GM23338 (cell line): ENCODE measurements around the gene LAPTM5. TPM values are rescaled to one million over a fixed set of nuclear protein-coding genes. Genes with fewer than 3 reads are reported as not detected.

ENCODE experiments used
- ATAC-seq: fragments of 200-7000 bp; cut with Tn5 transposase; 3 replicates; pipeline ENCODE4 v1.9.1; 2020
- DNase-seq: peaks from one replicate; pipeline ENCODE4 v3.0.0-alpha.2; 2015; ENCODE audit warnings: low spot score
- H2AFZ ChIP-seq: fragments of 200-600 bp; sonication (generic); 2 replicates; pipeline ENCODE4 v1.8.0; 2016; ENCODE audit warnings: antibody characterized with exemption, mild to moderate bottlenecking, moderate library complexity
- H3F3A ChIP-seq: fragments of 200-600 bp; sonication (generic); replicated peaks from 2 replicates; pipeline ENCODE4 v1.8.0; 2017; ENCODE audit warnings: antibody characterized with exemption, mixed run types, low read depth
- H3K27ac ChIP-seq: fragments of 200-600 bp; sonication (generic); 2 replicates; pipeline ENCODE4 v1.6.1; 2016; ENCODE audit warnings: low read depth
- H3K27me3 ChIP-seq: fragments of 200-600 bp; sonication (generic); 2 replicates; pipeline ENCODE4 v1.8.0; 2016; ENCODE audit warnings: mild to moderate bottlenecking, mixed run types, moderate library complexity; ENCODE audit not compliant: insufficient read depth
- H3K36me3 ChIP-seq: fragments of 200-600 bp; sonication (generic); 2 replicates; pipeline ENCODE4 v1.8.0; 2016; ENCODE audit warnings: mild to moderate bottlenecking; ENCODE audit not compliant: insufficient read depth
- H3K4me1 ChIP-seq: fragments of 200-600 bp; sonication (generic); 2 replicates; pipeline ENCODE4 v1.8.0; 2016; ENCODE audit warnings: mild to moderate bottlenecking, moderate library complexity; ENCODE audit not compliant: insufficient read depth
- H3K4me2 ChIP-seq: fragments of 200-600 bp; sonication (generic); 2 replicates; pipeline ENCODE4 v1.7.1; 2017; ENCODE audit warnings: mixed run types
- H3K4me3 ChIP-seq: fragments of 200-600 bp; sonication (generic); 2 replicates; pipeline ENCODE4 v1.6.1; 2016; ENCODE audit warnings: mixed run types
- H3K79me2 ChIP-seq: fragments of 200-600 bp; sonication (generic); replicated peaks from 2 replicates; pipeline ENCODE4 v1.8.0; 2017; ENCODE audit warnings: mild to moderate bottlenecking; ENCODE audit not compliant: insufficient read depth
- H3K9me2 ChIP-seq: fragments of 200-600 bp; sonication (generic); 2 replicates; pipeline ENCODE4 v1.8.0; 2017; ENCODE audit not compliant: insufficient read depth
- H4K20me1 ChIP-seq: fragments of 200-600 bp; sonication (generic); replicated peaks from 2 replicates; pipeline ENCODE4 v1.8.0; 2017; ENCODE audit warnings: mild to moderate bottlenecking; ENCODE audit not compliant: insufficient read depth
- H3K27ac Mint-ChIP-seq: 2 replicates; pipeline ENCODE4 v1.8.0; 2020; ENCODE audit warnings: inconsistent platforms, mild to moderate bottlenecking, moderate library complexity, mixed read lengths
- H3K27me3 Mint-ChIP-seq: 3 replicates; pipeline ENCODE4 v1.8.0; 2022; ENCODE audit warnings: low read depth, mild to moderate bottlenecking, moderate library complexity, mixed read lengths, inconsistent platforms; ENCODE audit not compliant: insufficient read depth, poor library complexity
- H3K36me3 Mint-ChIP-seq: 3 replicates; pipeline ENCODE4 v1.8.0; 2021; ENCODE audit warnings: low read depth, mild to moderate bottlenecking, inconsistent platforms, moderate library complexity, mixed read lengths
- H3K4me1 Mint-ChIP-seq: 3 replicates; pipeline ENCODE4 v1.8.0; 2020; ENCODE audit warnings: mild to moderate bottlenecking, inconsistent platforms, mixed read lengths
- H3K4me3 Mint-ChIP-seq: 3 replicates; pipeline ENCODE4 v1.8.0; 2021; ENCODE audit warnings: moderate library complexity, mild to moderate bottlenecking, inconsistent platforms, mixed read lengths
- H3K9me3 Mint-ChIP-seq: 3 replicates; pipeline ENCODE4 v1.8.0; 2020; ENCODE audit warnings: moderate library complexity, mild to moderate bottlenecking, inconsistent platforms, mixed read lengths
- CREB1 ChIP-seq: fragments of 250-450 bp; sonication (Bioruptor Pico); IDR thresholded peaks from 2 replicates; pipeline ENCODE4 v1.5.0; 2020; ENCODE audit warnings: low read depth, mild to moderate bottlenecking, moderate library complexity
- EZH2 ChIP-seq: fragments of 200-600 bp; sonication (generic); IDR thresholded peaks from one replicate; pipeline ENCODE4 v1.8.0; 2017; ENCODE audit warnings: antibody characterized with exemption, mild to moderate bottlenecking, low read depth; ENCODE audit not compliant: unreplicated experiment
- EZH2phosphoT487 ChIP-seq: fragments of 200-600 bp; sonication (generic); IDR thresholded peaks from one replicate; pipeline ENCODE4 v1.8.1; 2018; ENCODE audit warnings: antibody characterized with exemption; ENCODE audit not compliant: unreplicated experiment
- NANOG ChIP-seq: IDR thresholded peaks from 2 replicates; pipeline ENCODE4 v1.6.1; 2016; ENCODE audit warnings: antibody characterized with exemption, borderline replicate concordance
- STAT1 ChIP-seq: IDR thresholded peaks from one replicate; pipeline ENCODE4 v1.6.1; 2016; ENCODE audit warnings: antibody characterized with exemption; ENCODE audit not compliant: unreplicated experiment
- ZNF114 ChIP-seq: fragments of 250-450 bp; sonication (Bioruptor Pico); IDR thresholded peaks from 2 replicates; pipeline ENCODE4 v1.5.0; 2020; ENCODE audit warnings: mild to moderate bottlenecking, moderate library complexity
- ZNF331 ChIP-seq: fragments of 250-450 bp; sonication (Bioruptor Pico); IDR thresholded peaks from 2 replicates; pipeline ENCODE4 v1.5.0; 2020; ENCODE audit warnings: low read depth, mild to moderate bottlenecking, moderate library complexity
- polyA plus RNA-seq: library from polyadenylated mRNA; unstranded; fragments of >200 nt; fragmentation: Nextera tagmentation; extraction: Ambion mirVana; gene quantifications from 2 replicates; pipeline ENCODE4 v1.2.1, GENCODE V29; 2016
- total RNA-seq: library from RNA; depleted of rRNA; stranded (reverse); fragments of >200 nt; shearing (Covaris generic); gene quantifications from 2 replicates; pipeline ENCODE4 v1.2.3, GENCODE V29; 2014
- TF ChIP-seq, protein P1 (sequence below): IDR thresholded peaks from one replicate; pipeline ENCODE4 v1.6.1; 2018; ENCODE audit warnings: antibody characterized with exemption; ENCODE audit not compliant: unreplicated experiment
- TF ChIP-seq, protein P2 (sequence below): IDR thresholded peaks from 2 replicates; pipeline ENCODE4 v1.6.1; 2016; ENCODE audit warnings: antibody characterized with exemption
- TF ChIP-seq, protein P3 (sequence below): fragments of 250-450 bp; sonication (Bioruptor Pico); IDR thresholded peaks from 2 replicates; pipeline ENCODE4 v1.5.0; 2020; ENCODE audit warnings: mild to moderate bottlenecking, moderate library complexity

The LAPTM5 gene
- total and polyA plus RNA-seq, 2 experiments from 2014 or later: 0.21 TPM; not detected in 1

DNA sequence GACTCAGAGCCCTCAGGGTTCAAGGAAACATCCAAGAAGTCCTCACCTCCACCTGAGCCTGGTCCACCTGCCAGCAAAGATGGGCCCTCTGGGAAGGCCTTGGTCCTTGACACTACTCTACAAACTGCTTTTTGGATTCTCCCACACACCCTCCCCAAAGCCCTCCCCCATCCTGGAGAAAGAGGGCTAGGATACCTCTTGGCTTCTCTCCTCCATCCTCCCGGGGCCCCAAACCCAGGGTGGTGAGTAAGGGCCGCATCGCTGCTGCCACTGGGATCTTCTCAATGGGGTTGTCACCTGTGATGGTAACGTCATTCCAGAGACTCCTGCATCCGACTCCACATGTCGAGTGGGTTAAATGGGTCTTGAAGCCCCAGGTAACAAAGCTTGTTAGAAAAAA, 60.7 kb downstream of the LAPTM5 start (continued):
- TF ChIP-seq CREB1 (CRISPR knock-in tag) (no peak), STAT1 (no peak), ZNF114 (no peak), NANOG (no peak)
- TF ChIP-seq, protein P1, sequence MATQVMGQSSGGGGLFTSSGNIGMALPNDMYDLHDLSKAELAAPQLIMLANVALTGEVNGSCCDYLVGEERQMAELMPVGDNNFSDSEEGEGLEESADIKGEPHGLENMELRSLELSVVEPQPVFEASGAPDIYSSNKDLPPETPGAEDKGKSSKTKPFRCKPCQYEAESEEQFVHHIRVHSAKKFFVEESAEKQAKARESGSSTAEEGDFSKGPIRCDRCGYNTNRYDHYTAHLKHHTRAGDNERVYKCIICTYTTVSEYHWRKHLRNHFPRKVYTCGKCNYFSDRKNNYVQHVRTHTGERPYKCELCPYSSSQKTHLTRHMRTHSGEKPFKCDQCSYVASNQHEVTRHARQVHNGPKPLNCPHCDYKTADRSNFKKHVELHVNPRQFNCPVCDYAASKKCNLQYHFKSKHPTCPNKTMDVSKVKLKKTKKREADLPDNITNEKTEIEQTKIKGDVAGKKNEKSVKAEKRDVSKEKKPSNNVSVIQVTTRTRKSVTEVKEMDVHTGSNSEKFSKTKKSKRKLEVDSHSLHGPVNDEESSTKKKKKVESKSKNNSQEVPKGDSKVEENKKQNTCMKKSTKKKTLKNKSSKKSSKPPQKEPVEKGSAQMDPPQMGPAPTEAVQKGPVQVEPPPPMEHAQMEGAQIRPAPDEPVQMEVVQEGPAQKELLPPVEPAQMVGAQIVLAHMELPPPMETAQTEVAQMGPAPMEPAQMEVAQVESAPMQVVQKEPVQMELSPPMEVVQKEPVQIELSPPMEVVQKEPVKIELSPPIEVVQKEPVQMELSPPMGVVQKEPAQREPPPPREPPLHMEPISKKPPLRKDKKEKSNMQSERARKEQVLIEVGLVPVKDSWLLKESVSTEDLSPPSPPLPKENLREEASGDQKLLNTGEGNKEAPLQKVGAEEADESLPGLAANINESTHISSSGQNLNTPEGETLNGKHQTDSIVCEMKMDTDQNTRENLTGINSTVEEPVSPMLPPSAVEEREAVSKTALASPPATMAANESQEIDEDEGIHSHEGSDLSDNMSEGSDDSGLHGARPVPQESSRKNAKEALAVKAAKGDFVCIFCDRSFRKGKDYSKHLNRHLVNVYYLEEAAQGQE: no peak
- TF ChIP-seq, protein P2, sequence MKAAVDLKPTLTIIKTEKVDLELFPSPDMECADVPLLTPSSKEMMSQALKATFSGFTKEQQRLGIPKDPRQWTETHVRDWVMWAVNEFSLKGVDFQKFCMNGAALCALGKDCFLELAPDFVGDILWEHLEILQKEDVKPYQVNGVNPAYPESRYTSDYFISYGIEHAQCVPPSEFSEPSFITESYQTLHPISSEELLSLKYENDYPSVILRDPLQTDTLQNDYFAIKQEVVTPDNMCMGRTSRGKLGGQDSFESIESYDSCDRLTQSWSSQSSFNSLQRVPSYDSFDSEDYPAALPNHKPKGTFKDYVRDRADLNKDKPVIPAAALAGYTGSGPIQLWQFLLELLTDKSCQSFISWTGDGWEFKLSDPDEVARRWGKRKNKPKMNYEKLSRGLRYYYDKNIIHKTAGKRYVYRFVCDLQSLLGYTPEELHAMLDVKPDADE: no peak

DNA sequence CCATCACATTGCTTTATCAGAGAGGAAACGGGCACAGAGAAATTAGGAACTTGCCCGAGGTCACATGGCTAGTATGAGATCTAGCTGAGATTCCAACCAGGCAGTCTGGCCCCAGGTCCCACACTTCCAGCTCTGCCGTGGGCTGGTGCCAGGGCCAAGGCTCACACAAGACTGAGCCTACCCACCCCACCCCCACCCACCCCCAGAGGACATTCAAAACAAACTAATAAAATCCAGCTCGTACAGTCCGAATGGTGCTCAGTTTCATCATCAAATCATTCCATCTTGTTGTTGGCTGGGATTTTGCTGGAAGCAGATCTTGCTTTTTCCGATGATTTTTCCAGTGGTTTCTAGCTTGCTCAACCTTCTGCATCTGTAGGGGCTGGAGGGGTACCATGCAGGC, 62.1 kb downstream of the LAPTM5 start:
- H3K4me3 ChIP-seq: no peak overlapping the region
- H3K4me3 Mint-ChIP-seq: no peak overlapping the region
- no peaks in the 10 kb centered on the region for H3K79me2 ChIP-seq
- H3K27me3 ChIP-seq: no peaks in the 10 kb centered on the region
- H3K4me1 ChIP-seq: peaks cover 5% of the 10 kb centered on the region; the same call in 1 of the 2 replicates
- no peak overlapping the region for H3K27ac Mint-ChIP-seq
- TF ChIP-seq ZNF331 (no peak), NANOG (no peak), EZH2 (no peak), EZH2phosphoT487 (no peak), CREB1 (CRISPR knock-in tag) (no peak)
- TF ChIP-seq, protein P2: no peak
- TF ChIP-seq, protein P3, sequence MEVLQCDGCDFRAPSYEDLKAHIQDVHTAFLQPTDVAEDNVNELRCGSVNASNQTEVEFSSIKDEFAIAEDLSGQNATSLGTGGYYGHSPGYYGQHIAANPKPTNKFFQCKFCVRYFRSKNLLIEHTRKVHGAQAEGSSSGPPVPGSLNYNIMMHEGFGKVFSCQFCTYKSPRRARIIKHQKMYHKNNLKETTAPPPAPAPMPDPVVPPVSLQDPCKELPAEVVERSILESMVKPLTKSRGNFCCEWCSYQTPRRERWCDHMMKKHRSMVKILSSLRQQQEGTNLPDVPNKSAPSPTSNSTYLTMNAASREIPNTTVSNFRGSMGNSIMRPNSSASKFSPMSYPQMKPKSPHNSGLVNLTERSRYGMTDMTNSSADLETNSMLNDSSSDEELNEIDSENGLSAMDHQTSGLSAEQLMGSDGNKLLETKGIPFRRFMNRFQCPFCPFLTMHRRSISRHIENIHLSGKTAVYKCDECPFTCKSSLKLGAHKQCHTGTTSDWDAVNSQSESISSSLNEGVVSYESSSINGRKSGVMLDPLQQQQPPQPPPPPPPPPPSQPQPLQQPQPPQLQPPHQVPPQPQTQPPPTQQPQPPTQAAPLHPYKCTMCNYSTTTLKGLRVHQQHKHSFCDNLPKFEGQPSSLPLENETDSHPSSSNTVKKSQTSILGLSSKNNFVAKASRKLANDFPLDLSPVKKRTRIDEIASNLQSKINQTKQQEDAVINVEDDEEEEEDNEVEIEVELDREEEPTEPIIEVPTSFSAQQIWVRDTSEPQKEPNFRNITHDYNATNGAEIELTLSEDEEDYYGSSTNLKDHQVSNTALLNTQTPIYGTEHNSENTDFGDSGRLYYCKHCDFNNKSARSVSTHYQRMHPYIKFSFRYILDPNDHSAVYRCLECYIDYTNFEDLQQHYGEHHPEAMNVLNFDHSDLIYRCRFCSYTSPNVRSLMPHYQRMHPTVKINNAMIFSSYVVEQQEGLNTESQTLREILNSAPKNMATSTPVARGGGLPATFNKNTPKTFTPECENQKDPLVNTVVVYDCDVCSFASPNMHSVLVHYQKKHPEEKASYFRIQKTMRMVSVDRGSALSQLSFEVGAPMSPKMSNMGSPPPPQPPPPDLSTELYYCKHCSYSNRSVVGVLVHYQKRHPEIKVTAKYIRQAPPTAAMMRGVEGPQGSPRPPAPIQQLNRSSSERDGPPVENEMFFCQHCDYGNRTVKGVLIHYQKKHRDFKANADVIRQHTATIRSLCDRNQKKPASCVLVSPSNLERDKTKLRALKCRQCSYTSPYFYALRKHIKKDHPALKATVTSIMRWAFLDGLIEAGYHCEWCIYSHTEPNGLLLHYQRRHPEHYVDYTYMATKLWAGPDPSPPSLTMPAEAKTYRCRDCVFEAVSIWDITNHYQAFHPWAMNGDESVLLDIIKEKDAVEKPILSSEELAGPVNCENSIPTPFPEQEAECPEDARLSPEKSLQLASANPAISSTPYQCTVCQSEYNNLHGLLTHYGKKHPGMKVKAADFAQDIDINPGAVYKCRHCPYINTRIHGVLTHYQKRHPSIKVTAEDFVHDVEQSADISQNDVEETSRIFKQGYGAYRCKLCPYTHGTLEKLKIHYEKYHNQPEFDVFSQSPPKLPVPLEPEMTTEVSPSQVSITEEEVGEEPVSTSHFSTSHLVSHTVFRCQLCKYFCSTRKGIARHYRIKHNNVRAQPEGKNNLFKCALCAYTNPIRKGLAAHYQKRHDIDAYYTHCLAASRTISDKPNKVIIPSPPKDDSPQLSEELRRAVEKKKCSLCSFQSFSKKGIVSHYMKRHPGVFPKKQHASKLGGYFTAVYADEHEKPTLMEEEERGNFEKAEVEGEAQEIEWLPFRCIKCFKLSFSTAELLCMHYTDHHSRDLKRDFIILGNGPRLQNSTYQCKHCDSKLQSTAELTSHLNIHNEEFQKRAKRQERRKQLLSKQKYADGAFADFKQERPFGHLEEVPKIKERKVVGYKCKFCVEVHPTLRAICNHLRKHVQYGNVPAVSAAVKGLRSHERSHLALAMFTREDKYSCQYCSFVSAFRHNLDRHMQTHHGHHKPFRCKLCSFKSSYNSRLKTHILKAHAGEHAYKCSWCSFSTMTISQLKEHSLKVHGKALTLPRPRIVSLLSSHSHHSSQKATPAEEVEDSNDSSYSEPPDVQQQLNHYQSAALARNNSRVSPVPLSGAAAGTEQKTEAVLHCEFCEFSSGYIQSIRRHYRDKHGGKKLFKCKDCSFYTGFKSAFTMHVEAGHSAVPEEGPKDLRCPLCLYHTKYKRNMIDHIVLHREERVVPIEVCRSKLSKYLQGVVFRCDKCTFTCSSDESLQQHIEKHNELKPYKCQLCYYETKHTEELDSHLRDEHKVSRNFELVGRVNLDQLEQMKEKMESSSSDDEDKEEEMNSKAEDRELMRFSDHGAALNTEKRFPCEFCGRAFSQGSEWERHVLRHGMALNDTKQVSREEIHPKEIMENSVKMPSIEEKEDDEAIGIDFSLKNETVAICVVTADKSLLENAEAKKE (CRISPR knock-in tag): no peak
- H3K27ac ChIP-seq: no peak overlapping the region
- H3K4me1 Mint-ChIP-seq: peaks cover 21% of the 10 kb centered on the region
- DNase-seq: no peak
- H3K36me3 ChIP-seq: no peaks in the 10 kb centered on the region
- no peaks in the 10 kb centered on the region for H3K36me3 Mint-ChIP-seq
- H2AFZ ChIP-seq: no peak overlapping the region
- H4K20me1 ChIP-seq: no peaks in the 10 kb centered on the region
- ATAC-seq: no peak
- no peak overlapping the region for H3K4me2 ChIP-seq
- H3K9me2 ChIP-seq: no peaks in the 10 kb centered on the region
- no peaks in the 10 kb centered on the region for H3K9me3 Mint-ChIP-seq
- H3K27me3 Mint-ChIP-seq: no peaks in the 10 kb centered on the region
- H3F3A ChIP-seq: no peaks in the 10 kb centered on the region
